ENCODE results near the gene BCORL1. TPM values are rescaled to one million over a fixed set of nuclear protein-coding genes. Genes with fewer than 3 reads are reported as not detected.

The BCORL1 gene
- total RNA-seq, 4 donors from 2014 or later, result 1.7 to 4.0 (median 2.7) TPM

DNA sequence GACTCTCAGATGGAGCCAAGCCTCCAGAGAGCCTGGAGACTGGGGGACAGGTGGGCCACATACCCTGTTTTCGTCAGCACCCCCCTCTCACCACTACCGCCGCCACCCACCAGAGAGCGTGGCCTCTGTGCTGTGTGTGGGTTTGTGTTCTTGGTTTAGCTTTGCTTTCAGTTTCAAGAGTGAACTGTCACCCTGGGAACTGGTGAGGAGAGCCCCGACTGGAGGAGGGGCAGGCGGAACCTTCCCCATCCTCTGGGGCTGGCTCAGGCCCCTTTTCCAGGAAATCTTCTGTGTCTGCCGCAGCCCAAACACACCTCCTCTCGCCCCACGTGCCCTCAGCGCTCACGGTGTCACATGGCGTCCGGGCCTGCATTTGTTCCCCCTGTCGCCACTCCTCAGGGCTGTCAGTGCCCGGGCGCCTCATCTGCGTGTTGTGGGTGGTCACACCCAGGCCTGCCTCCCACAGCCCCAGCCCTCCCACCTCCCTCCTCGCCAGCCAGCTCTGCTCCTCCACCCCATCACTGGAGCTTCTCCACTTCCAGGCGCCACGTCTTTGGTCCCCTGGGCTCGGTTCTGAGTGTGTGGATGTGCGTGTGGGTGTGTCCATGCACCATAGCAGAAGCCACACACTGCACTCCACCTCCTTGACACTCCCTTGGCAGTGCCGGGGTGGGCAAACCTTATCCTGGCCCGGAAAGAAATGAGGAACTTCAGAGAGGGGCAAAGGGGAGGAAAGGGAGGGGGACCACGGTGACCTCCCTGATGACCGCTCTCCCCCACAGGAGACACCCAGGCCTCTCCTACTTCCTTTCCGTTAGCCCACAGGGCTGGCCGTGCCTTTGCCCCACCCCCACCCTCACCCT is 100.0 kb downstream of the BCORL1 start:
- Histone ChIP-seq H3K4me3 (peak overlapping the region in 2 of 4 donors; percentile 23 to 31), H3K27ac (peak overlapping the region in 3 of 4 donors; percentile 50 to 77 (median 69)), H3K9me3 (no peaks in the 10 kb centered on the region), H3K4me1 (peaks cover 4 to 71% (median 5%) of the 10 kb centered on the region in 3 donors), H3K36me3 (no peaks in the 10 kb centered on the region), H3K27me3 (no peaks in the 10 kb centered on the region)
- TF ChIP-seq, protein P1, sequence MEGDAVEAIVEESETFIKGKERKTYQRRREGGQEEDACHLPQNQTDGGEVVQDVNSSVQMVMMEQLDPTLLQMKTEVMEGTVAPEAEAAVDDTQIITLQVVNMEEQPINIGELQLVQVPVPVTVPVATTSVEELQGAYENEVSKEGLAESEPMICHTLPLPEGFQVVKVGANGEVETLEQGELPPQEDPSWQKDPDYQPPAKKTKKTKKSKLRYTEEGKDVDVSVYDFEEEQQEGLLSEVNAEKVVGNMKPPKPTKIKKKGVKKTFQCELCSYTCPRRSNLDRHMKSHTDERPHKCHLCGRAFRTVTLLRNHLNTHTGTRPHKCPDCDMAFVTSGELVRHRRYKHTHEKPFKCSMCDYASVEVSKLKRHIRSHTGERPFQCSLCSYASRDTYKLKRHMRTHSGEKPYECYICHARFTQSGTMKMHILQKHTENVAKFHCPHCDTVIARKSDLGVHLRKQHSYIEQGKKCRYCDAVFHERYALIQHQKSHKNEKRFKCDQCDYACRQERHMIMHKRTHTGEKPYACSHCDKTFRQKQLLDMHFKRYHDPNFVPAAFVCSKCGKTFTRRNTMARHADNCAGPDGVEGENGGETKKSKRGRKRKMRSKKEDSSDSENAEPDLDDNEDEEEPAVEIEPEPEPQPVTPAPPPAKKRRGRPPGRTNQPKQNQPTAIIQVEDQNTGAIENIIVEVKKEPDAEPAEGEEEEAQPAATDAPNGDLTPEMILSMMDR (IDR thresholded peaks at IDR 0.05), result peak in 1 of 6 experiments; percentile 24
- TF ChIP-seq POLR2A (IDR thresholded peaks at IDR 0.05), result no peak
- intact Hi-C loops (cut with DNase I), result loop anchor here (5.0 kb wide), 1 partner anchor 110 kb away; no protein-coding TSS in a partner anchor
- 30 to 50% methylated on average over 3 to 15 of the region's 28 CpGs for WGBS, 2 donors
- DNase-seq, result no peak

DNA sequence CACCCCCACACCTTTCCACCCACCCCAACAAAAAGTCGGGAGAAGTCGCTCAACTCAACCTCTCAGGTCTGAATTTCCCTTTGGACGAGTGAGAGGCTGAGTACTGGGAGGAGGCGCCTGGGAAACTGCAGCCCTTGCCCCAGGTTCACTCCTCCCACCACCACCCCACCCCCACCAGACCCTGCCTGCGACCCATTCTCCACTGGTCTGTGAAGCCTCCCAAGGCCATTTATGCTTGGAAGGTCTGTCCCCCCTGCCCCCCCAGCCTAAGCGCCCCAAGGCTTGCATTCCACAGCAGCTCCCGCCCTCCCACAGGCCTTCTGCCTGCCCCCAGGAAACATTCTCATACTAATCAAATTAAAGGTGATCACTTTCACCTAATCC is 100.7 kb downstream of the BCORL1 start:
- DNase-seq, result no peak
- no peaks in the 10 kb centered on the region for H3K36me3 ChIP-seq
- TF ChIP-seq POLR2A (IDR thresholded peaks at IDR 0.05), result no peak
- TF ChIP-seq, protein P1 (IDR thresholded peaks at IDR 0.05), result no peak
- intact Hi-C loops (cut with DNase I), result loop anchor here (5.0 kb wide), 1 partner anchor 109 kb away; no protein-coding TSS in a partner anchor
- H3K27me3 ChIP-seq, result no peaks in the 10 kb centered on the region
- H3K27ac ChIP-seq, result peak overlapping the region in 2 of 4 donors; percentile 69 to 77
- no peaks in the 10 kb centered on the region for H3K9me3 ChIP-seq
- H3K4me3 ChIP-seq, result no peak overlapping the region
- peaks cover 4 to 74% (median 5%) of the 10 kb centered on the region in 3 donors for H3K4me1 ChIP-seq
- WGBS, 2 donors, result 33 to 34% methylated on average over 1 to 4 of the region's 7 CpGs

DNA sequence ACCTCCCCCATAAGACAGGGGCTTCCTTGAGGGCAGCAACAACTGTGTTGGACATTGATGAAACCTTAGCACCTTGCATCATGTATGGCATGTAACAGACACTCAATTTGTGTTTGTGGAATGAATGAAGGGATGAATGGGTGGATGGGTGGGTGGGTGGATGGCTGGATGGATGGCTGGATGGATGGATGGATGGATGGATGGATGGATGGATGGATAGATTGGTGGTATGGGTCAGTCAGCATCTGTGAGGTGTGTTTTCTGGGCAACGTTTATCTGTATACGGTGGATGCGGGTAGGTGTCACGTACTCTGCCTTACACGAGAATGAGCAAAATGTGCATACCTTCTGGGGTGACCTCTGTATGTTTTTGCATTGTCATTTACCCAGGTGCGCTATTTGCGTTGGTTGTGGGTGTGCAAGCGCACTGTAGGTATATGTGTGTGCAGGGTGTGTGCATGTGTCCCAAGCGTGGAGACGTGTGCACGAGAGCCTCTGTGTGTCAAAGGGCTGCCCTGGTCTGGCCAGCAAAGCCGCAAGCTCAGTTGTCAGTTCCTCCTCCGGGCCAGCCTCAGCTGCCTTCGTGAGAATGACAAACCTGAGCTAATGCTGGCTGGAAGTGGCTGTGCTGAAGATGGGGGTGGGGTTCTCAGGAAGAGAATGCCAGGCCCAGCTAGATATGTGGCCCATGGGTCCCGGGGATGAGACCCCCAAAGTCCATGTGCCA is 101.4 kb downstream of the BCORL1 start:
- H3K27ac ChIP-seq, result peak overlapping the region in 3 of 4 donors; percentile 28 to 77 (median 69)
- intact Hi-C loops (cut with DNase I), result loop anchor here (5.0 kb wide), 1 partner anchor 108 kb away; no protein-coding TSS in a partner anchor

DNA sequence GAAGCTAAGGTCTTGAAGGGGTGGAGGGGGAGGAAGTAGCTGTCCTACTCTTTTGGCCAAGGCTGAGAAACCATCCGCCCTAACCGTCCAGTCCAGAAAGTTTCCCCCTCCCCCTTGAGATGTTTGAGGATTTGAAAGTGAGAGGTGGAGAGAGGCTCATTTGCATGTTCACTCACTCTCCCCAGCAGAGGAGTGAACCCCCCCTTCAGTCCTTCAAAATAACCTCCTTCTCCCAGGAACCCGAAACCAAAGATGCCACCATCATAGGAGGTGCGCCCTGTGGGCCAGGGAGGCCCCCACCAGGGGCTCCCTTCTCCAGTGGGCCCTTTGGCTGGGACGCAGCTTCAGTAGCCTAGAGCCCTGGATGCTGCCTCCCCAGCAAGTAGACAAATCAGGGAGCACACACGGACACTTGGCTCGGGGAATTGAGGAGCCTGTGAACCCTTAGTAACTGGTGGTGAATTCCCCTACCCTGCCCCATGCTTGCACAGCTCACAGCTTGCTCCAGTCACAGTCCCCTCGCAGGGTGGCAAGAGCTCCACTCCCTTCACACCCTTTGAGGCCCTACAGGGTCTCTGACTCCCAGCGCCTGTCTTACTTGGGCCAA is 102.3 kb downstream of the BCORL1 start:
- 46% methylated on average over 6 of the region's 9 CpGs; no CpG with 5 or more reads in 1 of the 2 donors for WGBS, 2 donors
- TF ChIP-seq, protein P1 (IDR thresholded peaks at IDR 0.05), result no peak
- no peak for TF ChIP-seq POLR2A (IDR thresholded peaks at IDR 0.05)
- intact Hi-C loops (cut with DNase I), result loop anchor here (5.0 kb wide), 1 partner anchor 108 kb away; no protein-coding TSS in a partner anchor
- no peaks in the 10 kb centered on the region for H3K9me3 ChIP-seq
- H3K36me3 ChIP-seq, result no peaks in the 10 kb centered on the region
- DNase-seq, result no peak
- peaks cover 4 to 74% (median 5%) of the 10 kb centered on the region in 3 donors for H3K4me1 ChIP-seq
- H3K27me3 ChIP-seq, result no peaks in the 10 kb centered on the region
- peak overlapping the region in 3 of 4 donors; percentile 28 to 77 (median 63) for H3K27ac ChIP-seq
- H3K4me3 ChIP-seq, result peak overlapping the region in 1 of 4 donors; percentile 16

More for the DNA sequence above, 101.4 kb downstream of the BCORL1 start:
- no peak overlapping the region for H3K4me3 ChIP-seq
- TF ChIP-seq, protein P1 (IDR thresholded peaks at IDR 0.05), result no peak
- TF ChIP-seq POLR2A (IDR thresholded peaks at IDR 0.05), result no peak
- no peak for DNase-seq
- no peaks in the 10 kb centered on the region for H3K27me3 ChIP-seq
- no peaks in the 10 kb centered on the region for H3K36me3 ChIP-seq
- 75 to 77% methylated on average over 10 to 14 of the region's 15 CpGs for WGBS, 2 donors
- H3K4me1 ChIP-seq, result peaks cover 4 to 74% (median 5%) of the 10 kb centered on the region in 3 donors
- H3K9me3 ChIP-seq, result no peaks in the 10 kb centered on the region

All from esophagus squamous epithelium (tissue), 5 donors.